ENCODE data around the gene GFRA1.

GFRA1 gene

GRCh38 chr10:116122664-116123063 is 150.3 kb downstream of the GFRA1 start:
- Histone ChIP-seq H3K4me2 (no peak overlapping the region), H3K27me3 (ENCODE audit: insufficient read depth, low read depth) (no peaks in the 10 kb centered on the region), H4K20me1 (ENCODE audit: insufficient read depth) (no peaks in the 10 kb centered on the region), H3K4me3 (IDR thresholded peaks at IDR 0.05; ENCODE audit: insufficient read depth, low read depth, low read length) (no peak overlapping the region), H3K9ac (no peak overlapping the region), H3K36me3 (ENCODE audit: insufficient read depth) (no peaks in the 10 kb centered on the region), H3K27ac (no peak overlapping the region), H2AFZ (ENCODE audit: low read depth) (no peak overlapping the region), H3K79me2 (ENCODE audit: insufficient read depth, low read depth) (no peaks in the 10 kb centered on the region), H3K4me1 (ENCODE audit: low read depth, poor library complexity, severe bottlenecking) (no peaks in the 10 kb centered on the region)
- TF ChIP-seq CTCF (conservative IDR thresholded peaks at IDR 0.05; ENCODE audit: low read depth, low read length): no peak

- H3K4me3 ChIP-seq (IDR thresholded peaks at IDR 0.05; ENCODE audit: insufficient read depth, low read depth, low read length): no peak overlapping the region
- no peaks in the 10 kb centered on the region for H3K27me3 ChIP-seq (ENCODE audit: insufficient read depth, low read depth)
- no peak overlapping the region for H3K4me2 ChIP-seq
- no peak overlapping the region for H3K27ac ChIP-seq
- H3K4me1 ChIP-seq (ENCODE audit: low read depth, poor library complexity, severe bottlenecking): no peaks in the 10 kb centered on the region
- no peaks in the 10 kb centered on the region for H3K36me3 ChIP-seq (ENCODE audit: insufficient read depth)
- no peaks in the 10 kb centered on the region for H3K79me2 ChIP-seq (ENCODE audit: insufficient read depth, low read depth)
- TF ChIP-seq CTCF (conservative IDR thresholded peaks at IDR 0.05; ENCODE audit: low read depth, low read length): no peak
- no peak overlapping the region for H2AFZ ChIP-seq (ENCODE audit: low read depth)
- no peaks in the 10 kb centered on the region for H4K20me1 ChIP-seq (ENCODE audit: insufficient read depth)
- H3K9ac ChIP-seq: no peak overlapping the region
These were observed 151.1 kb downstream of the GFRA1 start for GRCh38 chr10:116121640-116122525.

GRCh38 chr10:116120688-116121455 is 152.1 kb downstream of the GFRA1 start:
- Histone ChIP-seq H3K9ac (no peak overlapping the region), H3K4me1 (ENCODE audit: low read depth, poor library complexity, severe bottlenecking) (no peaks in the 10 kb centered on the region), H3K27me3 (ENCODE audit: insufficient read depth, low read depth) (no peaks in the 10 kb centered on the region), H3K27ac (no peak overlapping the region), H3K4me2 (no peak overlapping the region), H2AFZ (ENCODE audit: low read depth) (no peak overlapping the region), H3K4me3 (IDR thresholded peaks at IDR 0.05; ENCODE audit: insufficient read depth, low read depth, low read length) (no peak overlapping the region), H3K79me2 (ENCODE audit: insufficient read depth, low read depth) (no peaks in the 10 kb centered on the region), H4K20me1 (ENCODE audit: insufficient read depth) (no peaks in the 10 kb centered on the region), H3K36me3 (ENCODE audit: insufficient read depth) (no peaks in the 10 kb centered on the region)
- TF ChIP-seq CTCF (conservative IDR thresholded peaks at IDR 0.05; ENCODE audit: low read depth, low read length): no peak; the same call in 1 of the 2 replicates

GRCh38 chr10:116118847-116119246 is 154.2 kb downstream of the GFRA1 start:
- no peaks in the 10 kb centered on the region for H3K27me3 ChIP-seq (ENCODE audit: insufficient read depth, low read depth)
- no peak overlapping the region for H3K9ac ChIP-seq
- H3K79me2 ChIP-seq (ENCODE audit: insufficient read depth, low read depth): no peaks in the 10 kb centered on the region
- no peak for TF ChIP-seq CTCF (conservative IDR thresholded peaks at IDR 0.05; ENCODE audit: low read depth, low read length)
- H2AFZ ChIP-seq (ENCODE audit: low read depth): no peak overlapping the region
- H3K36me3 ChIP-seq (ENCODE audit: insufficient read depth): no peaks in the 10 kb centered on the region
- H4K20me1 ChIP-seq (ENCODE audit: insufficient read depth): no peaks in the 10 kb centered on the region
- H3K4me1 ChIP-seq (ENCODE audit: low read depth, poor library complexity, severe bottlenecking): no peaks in the 10 kb centered on the region
- no peak overlapping the region for H3K4me3 ChIP-seq (IDR thresholded peaks at IDR 0.05; ENCODE audit: insufficient read depth, low read depth, low read length)
- no peak overlapping the region for H3K27ac ChIP-seq
- H3K4me2 ChIP-seq: no peak overlapping the region

Measured in KMS-11 (cell line).